K562 (cell line): ENCODE results near the gene ARHGAP26. TPM values are rescaled to one million over a fixed set of nuclear protein-coding genes. Genes with fewer than 3 reads are reported as not detected.

Experiments
- DDX20 ChIP-seq: fragments of 450-650 bp; IDR thresholded peaks from 2 replicates; pipeline ENCODE4 v1.6.1; 2016; ENCODE audit warnings: missing genetic modification characterization, low read depth, mild to moderate bottlenecking, missing compliant biosample characterization, moderate library complexity
- DNMT1 ChIP-seq: fragments of 450-650 bp; IDR thresholded peaks from 2 replicates; pipeline ENCODE4 v1.6.1; 2016; ENCODE audit warnings: antibody characterized with exemption, mild to moderate bottlenecking
- EGR1 ChIP-seq: fragments of 450-650 bp; conservative IDR thresholded peaks from 2 replicates; pipeline ENCODE4 v1.6.1; 2017; ENCODE audit warnings: mild to moderate bottlenecking
- HNRNPH1 ChIP-seq: fragments of 200-400 bp; formaldehyde crosslinking; optimal IDR thresholded peaks from 2 replicates; pipeline ENCODE3; 2017; ENCODE audit warnings: low read depth, mild to moderate bottlenecking, low read length, moderate library complexity
- JUND ChIP-seq, 2 experiments: IDR thresholded peaks; 2 replicates in 1 of 2; 3 replicates in 1 of 2; pipeline ENCODE4 v1.6.1; 2011; ENCODE audit warnings: borderline replicate concordance in 2 of 2, low read depth in 2 of 2, low read length in 2 of 2, improper control_type of control experiment in 1 of 2, missing biosample characterization in 1 of 2, missing genetic modification characterization in 1 of 2, missing genetic modification reagents in 1 of 2
- KLF6 ChIP-seq: fragments of 250-450 bp; sonication (Bioruptor Pico); IDR thresholded peaks from 2 replicates; pipeline ENCODE4 v1.4.0; 2020; ENCODE audit warnings: mild to moderate bottlenecking, moderate library complexity, borderline replicate concordance
- NRF1 ChIP-seq, 2 experiments: fragments of 450-650 bp; IDR thresholded peaks in 1 of 2; conservative IDR thresholded peaks in 1 of 2; 2 replicates each; pipeline ENCODE4 v1.6.1; 2014; ENCODE audit warnings: mild to moderate bottlenecking in 2 of 2
- RCOR1 ChIP-seq, 2 experiments: IDR thresholded peaks; 2 replicates each; pipeline ENCODE4 v1.6.1; 2012; ENCODE audit warnings: low read depth in 2 of 2, low read length in 2 of 2, borderline replicate concordance in 1 of 2, improper control_type of control experiment in 1 of 2
- REST ChIP-seq, 2 experiments: fragments of 450-650 bp; formaldehyde crosslinking in 1 of 2; IDR thresholded peaks; 2 replicates each; pipeline versions ENCODE4 v1.4.0 to v1.6.1; 2014 to 2020; ENCODE audit warnings: mild to moderate bottlenecking in 2 of 2, borderline replicate concordance in 1 of 2, low read depth in 1 of 2
- TCF3 ChIP-seq: sonication (generic); formaldehyde crosslinking; IDR thresholded peaks from 2 replicates; pipeline ENCODE4 v1.4.0; 2020; ENCODE audit warnings: mild to moderate bottlenecking, missing genetic modification reagents
- TEAD1 ChIP-seq, 2 experiments: fragments of 450-650 bp in 1 of 2; sonication (generic) in 1 of 2; formaldehyde crosslinking; IDR thresholded peaks; 2 replicates each; pipeline versions ENCODE4 v1.4.0 to v1.8.0; 2020 to 2022; ENCODE audit warnings: mild to moderate bottlenecking in 2 of 2, missing genetic modification reagents in 1 of 2
- ZBTB9 ChIP-seq: fragments of 450-650 bp; formaldehyde crosslinking; IDR thresholded peaks from 2 replicates; pipeline ENCODE4 v1.4.0; 2020; ENCODE audit warnings: mild to moderate bottlenecking, moderate library complexity
- polyA plus RNA-seq, 8 experiments: library from polyadenylated mRNA; depleted of rRNA in 4 of 8; stranded (reverse) in 5 of 8; unstranded in 3 of 8; fragments of >200 nt; fragmentation: Nextera tagmentation in 2 of 8; fragmentation: Illumina TruSeq in 1 of 8; extraction: Ambion mirVana in 2 of 8; extraction: Trizol in 1 of 8; gene quantifications; 2 replicates each; pipeline versions ENCODE4 v1.2.1 to v1.2.3, GENCODE V29; 2011 to 2014; ENCODE audit warnings: inconsistent platforms in 1 of 8, missing spikeins in 1 of 8
- total RNA-seq, 7 experiments: library from RNA; depleted of rRNA in 6 of 7; stranded (reverse); fragments of >200 nt in 6 of 7; fragmentation: Illumina TruSeq in 2 of 7; extraction: Trizol in 2 of 7; gene quantifications; 2 replicates each; pipeline versions ENCODE4 v1.2.1 to v1.2.3, GENCODE V29; 2011 to 2021; ENCODE audit warnings: low replicate concordance in 1 of 7
- TF ChIP-seq, protein P1 (sequence below): IDR thresholded peaks from 2 replicates; pipeline ENCODE4 v1.6.1; 2012; ENCODE audit warnings: low read depth, low read length, improper control_type of control experiment, borderline replicate concordance
- TF ChIP-seq, protein P2 (sequence below): fragments of 250-450 bp; sonication (Bioruptor Pico); IDR thresholded peaks from 2 replicates; pipeline ENCODE4 v1.4.0; 2020; ENCODE audit warnings: mild to moderate bottlenecking

ARHGAP26 gene
- total and polyA plus RNA-seq, 9 of the 15 experiments (the other 6 are each of a cell fraction or from before 2014, with no cell fraction given), result 0.13 to 1.1 (median 0.55) TPM

DNA sequence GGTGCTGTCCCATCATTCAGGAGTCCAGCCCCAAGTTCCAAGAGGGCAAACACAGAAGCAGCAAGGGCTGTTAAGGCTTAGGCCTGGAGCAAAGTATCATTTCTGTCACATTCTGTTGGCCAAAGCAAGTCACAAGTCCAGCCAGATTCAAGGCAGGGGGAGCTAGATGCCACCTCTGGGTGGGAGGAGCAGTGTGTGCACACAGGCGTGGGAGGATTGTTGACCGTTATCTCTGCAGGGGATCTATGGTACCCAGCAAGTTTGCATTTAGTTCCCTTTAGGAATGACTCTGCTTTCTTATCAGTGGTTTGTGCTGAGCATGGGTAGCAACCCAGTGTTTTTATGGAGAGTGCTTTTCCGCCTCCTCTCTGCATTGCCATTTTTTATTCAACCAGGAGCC, 354.4 kb downstream of the ARHGAP26 start (continued):
- TF ChIP-seq, protein P1, sequence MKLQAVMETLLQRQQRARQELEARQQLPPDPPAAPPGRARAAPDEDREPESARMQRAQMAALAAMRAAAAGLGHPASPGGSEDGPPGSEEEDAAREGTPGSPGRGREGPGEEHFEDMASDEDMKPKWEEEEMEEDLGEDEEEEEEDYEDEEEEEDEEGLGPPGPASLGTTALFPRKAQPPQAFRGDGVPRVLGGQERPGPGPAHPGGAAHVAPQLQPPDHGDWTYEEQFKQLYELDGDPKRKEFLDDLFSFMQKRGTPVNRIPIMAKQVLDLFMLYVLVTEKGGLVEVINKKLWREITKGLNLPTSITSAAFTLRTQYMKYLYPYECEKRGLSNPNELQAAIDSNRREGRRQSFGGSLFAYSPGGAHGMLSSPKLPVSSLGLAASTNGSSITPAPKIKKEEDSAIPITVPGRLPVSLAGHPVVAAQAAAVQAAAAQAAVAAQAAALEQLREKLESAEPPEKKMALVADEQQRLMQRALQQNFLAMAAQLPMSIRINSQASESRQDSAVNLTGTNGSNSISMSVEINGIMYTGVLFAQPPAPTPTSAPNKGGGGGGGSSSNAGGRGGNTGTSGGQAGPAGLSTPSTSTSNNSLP, result no peak
- TF ChIP-seq NRF1 (conservative IDR thresholded peaks at IDR 0.05 in 1 of 2, IDR thresholded peaks at IDR 0.05 in 1 of 2), result peak; percentile 47 to 59
- TF ChIP-seq JUND (IDR thresholded peaks at IDR 0.05; ENCODE audit: borderline replicate concordance, low read depth, low read length), result peak; percentile 79
- TF ChIP-seq JUND (tag; IDR thresholded peaks at IDR 0.05; ENCODE audit: borderline replicate concordance, low read depth, low read length), result peak; percentile 82; the same call in 2 of the 3 replicates
- peak in 1 of 2 experiments; percentile 38; a peak in 1 of 4 replicates for TF ChIP-seq TEAD1 (CRISPR knock-in tag; IDR thresholded peaks at IDR 0.05)
- TF ChIP-seq, protein P2, sequence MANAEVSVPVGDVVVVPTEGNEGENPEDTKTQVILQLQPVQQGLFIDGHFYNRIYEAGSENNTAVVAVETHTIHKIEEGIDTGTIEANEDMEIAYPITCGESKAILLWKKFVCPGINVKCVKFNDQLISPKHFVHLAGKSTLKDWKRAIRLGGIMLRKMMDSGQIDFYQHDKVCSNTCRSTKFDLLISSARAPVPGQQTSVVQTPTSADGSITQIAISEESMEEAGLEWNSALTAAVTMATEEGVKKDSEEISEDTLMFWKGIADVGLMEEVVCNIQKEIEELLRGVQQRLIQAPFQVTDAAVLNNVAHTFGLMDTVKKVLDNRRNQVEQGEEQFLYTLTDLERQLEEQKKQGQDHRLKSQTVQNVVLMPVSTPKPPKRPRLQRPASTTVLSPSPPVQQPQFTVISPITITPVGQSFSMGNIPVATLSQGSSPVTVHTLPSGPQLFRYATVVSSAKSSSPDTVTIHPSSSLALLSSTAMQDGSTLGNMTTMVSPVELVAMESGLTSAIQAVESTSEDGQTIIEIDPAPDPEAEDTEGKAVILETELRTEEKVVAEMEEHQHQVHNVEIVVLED (CRISPR knock-in tag), result no peak
- TF ChIP-seq DDX20 (tag), result no peak
- TF ChIP-seq TCF3 (CRISPR knock-in tag), result no peak
- TF ChIP-seq RCOR1 (IDR thresholded peaks at IDR 0.05; ENCODE audit: borderline replicate concordance in 1 of 2, low read depth in 2 of 2, low read length in 2 of 2), result peak in 1 of 2 experiments; percentile 94; a peak in 2 of 4 replicates
- TF ChIP-seq EGR1, result peak; percentile 90
- TF ChIP-seq HNRNPH1, result no peak
- TF ChIP-seq REST (IDR thresholded peaks at IDR 0.05; ENCODE audit: borderline replicate concordance), result peak; percentile 53; the same call in 1 of the 2 replicates
- TF ChIP-seq REST (CRISPR knock-in tag; IDR thresholded peaks at IDR 0.05; ENCODE audit: low read depth), result no peak
- no peak for TF ChIP-seq KLF6
- no peak for TF ChIP-seq DNMT1
- 0 out of 2 replicates have a peak, but pooled peaks have one; percentile 40 for TF ChIP-seq ZBTB9 (CRISPR knock-in tag)
